Activated CD8-positive, alpha-beta T cell treated with anti-CD3 and anti-CD28 coated beads for 36 hours (primary cell): ENCODE data around the gene RASAL1. TPM values are rescaled to one million over a fixed set of nuclear protein-coding genes. Genes with fewer than 3 reads are reported as not detected.

Experiments used
- ATAC-seq: fragments of 200-7000 bp; cut with Tn5 transposase; one replicate; pipeline ENCODE4 v1.10.0; 2021; ENCODE audit warnings: mild to moderate bottlenecking, moderate library complexity
- CTCF ChIA-PET: fragments of 350-600 bp; sonication (Branson Sonifier 250); formaldehyde crosslinking; loops from one replicate; lab custom pipeline; 2021; ENCODE audit warnings: antibody characterized with exemption; lab: Charles Lee
- POLR2A ChIA-PET: fragments of 350-600 bp; sonication (Branson Sonifier 250); formaldehyde crosslinking; loops from one replicate; lab custom pipeline; 2021; ENCODE audit warnings: antibody characterized with exemption; lab: Charles Lee
- DNase-seq: peaks from one replicate; pipeline ENCODE4 v3.0.0-alpha.2; 2020
- H3K27ac Mint-ChIP-seq: one replicate; pipeline ENCODE4 v1.8.0; 2021; ENCODE audit warnings: mild to moderate bottlenecking, mixed read lengths
- H3K27me3 Mint-ChIP-seq: one replicate; pipeline ENCODE4 v1.8.0; 2021; ENCODE audit warnings: mixed read lengths
- H3K36me3 Mint-ChIP-seq: one replicate; pipeline ENCODE4 v1.8.0; 2021; ENCODE audit warnings: low read depth, mixed read lengths
- H3K4me1 Mint-ChIP-seq: one replicate; pipeline ENCODE4 v1.8.0; 2021; ENCODE audit warnings: low read depth, mixed read lengths
- H3K4me3 Mint-ChIP-seq: one replicate; pipeline ENCODE4 v1.8.0; 2021; ENCODE audit warnings: mild to moderate bottlenecking, moderate library complexity, mixed read lengths
- H3K9me3 Mint-ChIP-seq: one replicate; pipeline ENCODE4 v1.8.0; 2021; ENCODE audit warnings: mixed read lengths
- CTCF ChIP-seq: fragments of 200-600 bp; IDR thresholded peaks from one replicate; pipeline ENCODE4 v1.8.0; 2022; ENCODE audit warnings: antibody characterized with exemption, mild to moderate bottlenecking
- intact Hi-C: fragments of 100-400 bp; cut with micrococcal nuclease; formaldehyde crosslinking; loops from one replicate; pipeline ENCODE4 v1.10.0; 2022
- total RNA-seq, 2 experiments: library from RNA; stranded (reverse); gene quantifications; one replicate each; pipeline ENCODE4 v1.2.3, GENCODE V29; 2021

The RASAL1 gene
- total RNA-seq, 2 experiments from 2014 or later, result 9.8 to 12.4 TPM

GRCh38 chr12:113158439-113159203 is 23.1 kb upstream of the RASAL1 start:
- no peak for TF ChIP-seq CTCF
- ChIA-PET CTCF (interaction anchor here (8.7 kb wide), 1 partner anchor 14 kb away, joined by 65 read pairs; no protein-coding TSS in a partner anchor), POLR2A (interaction anchor here (1.0 to 1.7 kb wide), 2 partner anchors 9 to 13 kb away, joined by 4 to 7 read pairs; no protein-coding TSS in a partner anchor)
- intact Hi-C loops, result no loop called here
- ATAC-seq (no peak), DNase-seq (no peak)
- no peaks in the 10 kb centered on the region for H3K9me3 Mint-ChIP-seq
- H3K4me3 Mint-ChIP-seq, result no peak overlapping the region
- H3K27ac Mint-ChIP-seq, result no peak overlapping the region
- H3K4me1 Mint-ChIP-seq, result peaks cover 16% of the 10 kb centered on the region
- H3K36me3 Mint-ChIP-seq, result peaks cover 26% of the 10 kb centered on the region
- H3K27me3 Mint-ChIP-seq, result peaks cover 11% of the 10 kb centered on the region

- Mint-ChIP-seq H3K36me3 (peaks cover 18% of the 10 kb centered on the region), H3K4me3 (no peak overlapping the region), H3K9me3 (no peaks in the 10 kb centered on the region), H3K27me3 (peaks cover 13% of the 10 kb centered on the region), H3K4me1 (peaks cover 23% of the 10 kb centered on the region), H3K27ac (peak overlapping the region; percentile 57)
- DNase-seq, result no peak
- intact Hi-C loops, result no loop called here
- no peak for ATAC-seq
- no peak for TF ChIP-seq CTCF
- POLR2A ChIA-PET, result interaction anchor here (0.8 to 1.3 kb wide), 4 partner anchors 14 to 53 kb away, joined by 3 to 4 read pairs (median 3); no protein-coding TSS in a partner anchor
- CTCF ChIA-PET, result interaction anchor here (1.3 to 8.7 kb wide), 2 partner anchors 16 to 109 kb away, joined by 4 to 65 read pairs; no protein-coding TSS in a partner anchor
These were observed 21.8 kb upstream of the RASAL1 start for GRCh38 chr12:113157218-113157859.

GRCh38 chr12:113155646-113156045 is 20.1 kb upstream of the RASAL1 start:
- Mint-ChIP-seq H3K4me3 (no peak overlapping the region), H3K36me3 (peaks cover 8% of the 10 kb centered on the region), H3K9me3 (no peaks in the 10 kb centered on the region), H3K27ac (no peak overlapping the region), H3K27me3 (peaks cover 18% of the 10 kb centered on the region), H3K4me1 (peaks cover 28% of the 10 kb centered on the region)
- intact Hi-C loops, result no loop called here
- no peak for DNase-seq
- ChIA-PET POLR2A (interaction anchor here (0.7 to 1.3 kb wide), 2 partner anchors 10 to 17 kb away, joined by 3 read pairs; no protein-coding TSS in a partner anchor), CTCF (interaction anchor here (0.6 to 8.7 kb wide), 3 partner anchors 17 to 1368 kb away, joined by 3 to 65 read pairs (median 15); no protein-coding TSS in a partner anchor)
- ATAC-seq, result no peak
- TF ChIP-seq CTCF, result no peak

- ChIA-PET CTCF (interaction anchor here (0.6 to 8.7 kb wide), 6 partner anchors 18 to 1367 kb away, joined by 3 to 65 read pairs (median 18); partner anchors contain the start of gene RASAL1), POLR2A (interaction anchor here (1.3 kb wide), 1 partner anchor 17 kb away, joined by 3 read pairs; no protein-coding TSS in a partner anchor)
- Mint-ChIP-seq H3K9me3 (no peaks in the 10 kb centered on the region), H3K4me3 (no peak overlapping the region), H3K27me3 (peaks cover 21% of the 10 kb centered on the region), H3K4me1 (peaks cover 28% of the 10 kb centered on the region), H3K27ac (no peak overlapping the region), H3K36me3 (peaks cover 4% of the 10 kb centered on the region)
- ATAC-seq (no peak), DNase-seq (no peak)
- intact Hi-C loops, result no loop called here
- TF ChIP-seq CTCF, result no peak
These were observed 19.5 kb upstream of the RASAL1 start for GRCh38 chr12:113155060-113155459.
